Right lobe of liver (tissue), 4 donors: ENCODE results near the gene FRY.

Experiments used
- POLR2A ChIP-seq: fragments of 450-650 bp; IDR thresholded peaks from one replicate; pipeline ENCODE4 v1.6.1; 2017; ENCODE audit warnings: antibody characterized with exemption, mild to moderate bottlenecking
- TF ChIP-seq, protein P1 (sequence below), 4 donors: fragments of 200-600 bp in 3 of 4; fragments of 450-650 bp in 1 of 4; IDR thresholded peaks; one replicate each; pipeline versions ENCODE4 v1.5.1 to v1.8.0; 2016 to 2022; ENCODE audit warnings: antibody characterized with exemption in 4 of 4, mild to moderate bottlenecking in 2 of 4
- donor health status: DM: no; HTN: no; CAD: no.
- donor health status: DM: no; HTN: no; CAD: no.
- donor health status: DM: no; HTN: yes; CAD: no.

DNA sequence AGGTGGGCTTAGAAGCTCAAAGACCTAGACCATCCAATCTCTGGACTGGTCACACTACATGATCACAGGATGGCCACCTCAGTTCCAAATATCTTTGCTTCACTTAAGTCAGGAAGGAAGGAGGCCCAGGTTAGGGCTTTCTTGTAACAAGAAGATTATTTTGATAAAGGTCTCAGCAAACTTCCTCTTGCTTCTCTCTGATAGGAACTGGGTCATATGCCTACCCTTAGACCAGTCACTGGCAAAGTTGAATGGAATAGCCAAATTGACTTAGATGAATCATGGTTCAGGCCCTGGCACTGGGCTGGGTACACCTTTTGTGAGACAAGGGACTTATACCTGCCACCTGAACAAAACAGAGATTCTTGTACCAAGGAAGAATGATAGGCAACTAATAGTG lies 11.0 kb downstream of the FRY start:
- TF ChIP-seq POLR2A: no peak
- TF ChIP-seq, protein P1, sequence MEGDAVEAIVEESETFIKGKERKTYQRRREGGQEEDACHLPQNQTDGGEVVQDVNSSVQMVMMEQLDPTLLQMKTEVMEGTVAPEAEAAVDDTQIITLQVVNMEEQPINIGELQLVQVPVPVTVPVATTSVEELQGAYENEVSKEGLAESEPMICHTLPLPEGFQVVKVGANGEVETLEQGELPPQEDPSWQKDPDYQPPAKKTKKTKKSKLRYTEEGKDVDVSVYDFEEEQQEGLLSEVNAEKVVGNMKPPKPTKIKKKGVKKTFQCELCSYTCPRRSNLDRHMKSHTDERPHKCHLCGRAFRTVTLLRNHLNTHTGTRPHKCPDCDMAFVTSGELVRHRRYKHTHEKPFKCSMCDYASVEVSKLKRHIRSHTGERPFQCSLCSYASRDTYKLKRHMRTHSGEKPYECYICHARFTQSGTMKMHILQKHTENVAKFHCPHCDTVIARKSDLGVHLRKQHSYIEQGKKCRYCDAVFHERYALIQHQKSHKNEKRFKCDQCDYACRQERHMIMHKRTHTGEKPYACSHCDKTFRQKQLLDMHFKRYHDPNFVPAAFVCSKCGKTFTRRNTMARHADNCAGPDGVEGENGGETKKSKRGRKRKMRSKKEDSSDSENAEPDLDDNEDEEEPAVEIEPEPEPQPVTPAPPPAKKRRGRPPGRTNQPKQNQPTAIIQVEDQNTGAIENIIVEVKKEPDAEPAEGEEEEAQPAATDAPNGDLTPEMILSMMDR (IDR thresholded peaks at IDR 0.05): no peak
